ENCODE measurements around the gene SLC9A3. TPM values are rescaled to one million over a fixed set of nuclear protein-coding genes. Genes with fewer than 3 reads are reported as not detected.

SLC9A3 gene
- total RNA-seq (2014; rRNA removed; shearing (Covaris generic)) = 1.7 and 2.8 TPM in 2 replicates
- polyA plus RNA-seq (2016; fragmentation: Nextera tagmentation; extraction: Ambion mirVana) = 1.2 and 1.5 TPM in 2 replicates

DNA sequence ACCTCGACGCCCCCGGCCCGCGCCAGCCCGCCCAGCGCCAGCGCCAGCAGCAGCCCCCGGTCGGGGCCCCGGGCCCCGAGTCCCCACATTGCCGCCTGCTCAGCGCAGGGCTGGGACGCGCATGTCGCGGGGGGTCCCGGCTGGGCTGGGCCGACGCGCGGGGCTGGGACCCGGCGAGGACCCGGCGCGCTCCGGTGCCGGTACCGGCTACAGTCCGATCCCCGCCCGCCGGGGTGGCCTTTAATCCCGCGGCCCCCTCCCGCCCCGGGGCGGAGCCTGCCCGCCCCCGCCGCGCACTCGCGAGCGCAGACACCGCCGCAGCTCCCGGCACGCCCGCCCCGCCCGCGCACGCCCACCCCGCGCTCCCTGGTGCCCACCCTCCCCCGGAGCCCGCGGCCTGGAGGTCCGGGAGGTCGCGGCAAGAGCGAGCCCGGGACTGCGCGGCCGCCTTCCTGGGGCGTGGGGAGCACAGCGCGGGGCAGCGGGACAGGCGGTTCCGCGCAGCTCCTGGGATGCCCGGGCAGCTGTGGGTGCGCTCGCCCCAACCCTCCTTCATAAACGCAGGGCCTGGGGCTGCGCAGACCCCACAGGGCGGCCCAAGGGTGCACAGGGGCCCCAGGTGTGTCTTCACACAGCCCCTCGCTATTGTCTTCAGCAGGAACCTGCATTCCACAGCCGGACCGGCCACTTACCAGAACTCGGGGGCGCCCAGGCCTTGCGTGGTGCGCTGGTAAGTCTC, at the start of gene SLC9A3:
Gene SLC9A3 (minus strand): TSS at position 216 of the 739 bp plus-strand sequence.
- no peaks in the 10 kb centered on the region for H3K9me3 ChIP-seq (ENCODE audit: low read depth)
- peaks cover 71% of the 10 kb centered on the region for H3K27me3 ChIP-seq (replicated peaks; ENCODE audit: insufficient read depth)
- H3K79me2 ChIP-seq (ENCODE audit: insufficient read depth) = no peaks in the 10 kb centered on the region
- H3K27ac ChIP-seq = no peak within 1 kb of the TSS
- no peak within 1 kb of the TSS for H3K9ac ChIP-seq
- no peaks in the 10 kb centered on the region for H4K20me1 ChIP-seq (ENCODE audit: insufficient read depth)
- no peaks in the 10 kb centered on the region for H3K36me3 ChIP-seq (ENCODE audit: low read depth)
- DNase-seq = no peak
- WGBS, 2 experiments (ENCODE audit: low coverage in 1 of 2, low lambda C conversion rate in 2 of 2, missing lambda C conversion rate in 2 of 2) = 3 to 8% methylated on average over 27 to 57 of the region's 89 CpGs
- H3K4me1 ChIP-seq (ENCODE audit: insufficient read depth) = no peaks in the 10 kb centered on the region
- no peaks in the 10 kb centered on the region for H3K9me2 ChIP-seq (ENCODE audit: insufficient read depth)
- TF ChIP-seq EZH2 (IDR thresholded peaks at IDR 0.05; ENCODE audit: insufficient read depth, poor library complexity, severe bottlenecking) (no peak), EZH2phosphoT487 (IDR thresholded peaks at IDR 0.05; ENCODE audit: insufficient read depth, low read depth) (no peak)
- no peak within 1 kb of the TSS; the same call in 1 of the 2 replicates for H2AFZ ChIP-seq
- 0 out of 2 replicates have a peak within 1 kb of the TSS, but pooled peaks have one; percentile 18 for H3K4me3 ChIP-seq
- H3F3A ChIP-seq (ENCODE audit: insufficient read depth) = no peaks in the 10 kb centered on the region
- in situ Hi-C loops (cut with MboI) = no loop called here
- H3K4me2 ChIP-seq (ENCODE audit: unreplicated experiment) = peak within 1 kb of the TSS; percentile 23

GRCh38 chr5:573976-574375, 49.7 kb upstream of the SLC9A3 start:
- H3K79me2 ChIP-seq (ENCODE audit: insufficient read depth) = no peaks in the 10 kb centered on the region
- H3K36me3 ChIP-seq (ENCODE audit: low read depth) = no peaks in the 10 kb centered on the region
- H3K27me3 ChIP-seq (replicated peaks; ENCODE audit: insufficient read depth) = peaks cover 38% of the 10 kb centered on the region
- no peaks in the 10 kb centered on the region for H4K20me1 ChIP-seq (ENCODE audit: insufficient read depth)
- DNase-seq = no peak
- in situ Hi-C loops (cut with MboI) = no loop called here
- WGBS, 2 experiments (ENCODE audit: low coverage in 1 of 2, low lambda C conversion rate in 2 of 2, missing lambda C conversion rate in 2 of 2) = 6 to 7% methylated on average over 14 to 16 of the region's 16 CpGs
- H3K4me1 ChIP-seq (ENCODE audit: insufficient read depth) = no peaks in the 10 kb centered on the region
- no peak overlapping the region for H3K4me3 ChIP-seq
- H2AFZ ChIP-seq = no peak overlapping the region
- H3K9ac ChIP-seq = no peak overlapping the region
- H3K9me3 ChIP-seq (ENCODE audit: low read depth) = no peaks in the 10 kb centered on the region
- H3F3A ChIP-seq (ENCODE audit: insufficient read depth) = no peaks in the 10 kb centered on the region
- H3K4me2 ChIP-seq (ENCODE audit: unreplicated experiment) = no peak overlapping the region
- H3K27ac ChIP-seq = no peak overlapping the region
- TF ChIP-seq EZH2 (IDR thresholded peaks at IDR 0.05; ENCODE audit: insufficient read depth, poor library complexity, severe bottlenecking) (no peak), EZH2phosphoT487 (IDR thresholded peaks at IDR 0.05; ENCODE audit: insufficient read depth, low read depth) (no peak)
- no peaks in the 10 kb centered on the region for H3K9me2 ChIP-seq (ENCODE audit: insufficient read depth)

GRCh38 chr5:573206-573605, 49.0 kb upstream of the SLC9A3 start:
- WGBS, 2 experiments (ENCODE audit: low coverage in 1 of 2, low lambda C conversion rate in 2 of 2, missing lambda C conversion rate in 2 of 2) = 74 to 77% methylated on average over 12 of the region's 12 CpGs
- no peak for DNase-seq
- Histone ChIP-seq H3K9ac (no peak overlapping the region), H3F3A (ENCODE audit: insufficient read depth) (no peaks in the 10 kb centered on the region), H3K79me2 (ENCODE audit: insufficient read depth) (no peaks in the 10 kb centered on the region), H3K9me3 (ENCODE audit: low read depth) (no peaks in the 10 kb centered on the region), H3K27ac (no peak overlapping the region), H3K27me3 (replicated peaks; ENCODE audit: insufficient read depth) (peaks cover 31% of the 10 kb centered on the region), H2AFZ (no peak overlapping the region), H4K20me1 (ENCODE audit: insufficient read depth) (no peaks in the 10 kb centered on the region), H3K9me2 (ENCODE audit: insufficient read depth) (no peaks in the 10 kb centered on the region), H3K4me1 (ENCODE audit: insufficient read depth) (no peaks in the 10 kb centered on the region), H3K4me2 (ENCODE audit: unreplicated experiment) (no peak overlapping the region), H3K4me3 (no peak overlapping the region), H3K36me3 (ENCODE audit: low read depth) (no peaks in the 10 kb centered on the region)
- in situ Hi-C loops (cut with MboI) = no loop called here
- TF ChIP-seq EZH2phosphoT487 (IDR thresholded peaks at IDR 0.05; ENCODE audit: insufficient read depth, low read depth) (no peak), EZH2 (IDR thresholded peaks at IDR 0.05; ENCODE audit: insufficient read depth, poor library complexity, severe bottlenecking) (no peak)

GRCh38 chr5:572398-573019, 48.3 kb upstream of the SLC9A3 start:
- peaks cover 24% of the 10 kb centered on the region for H3K27me3 ChIP-seq (replicated peaks; ENCODE audit: insufficient read depth)
- WGBS, 2 experiments (ENCODE audit: low coverage in 1 of 2, low lambda C conversion rate in 2 of 2, missing lambda C conversion rate in 2 of 2) = 46 to 50% methylated on average over 14 of the region's 14 CpGs
- TF ChIP-seq EZH2 (IDR thresholded peaks at IDR 0.05; ENCODE audit: insufficient read depth, poor library complexity, severe bottlenecking) = no peak
- no peak for TF ChIP-seq EZH2phosphoT487 (IDR thresholded peaks at IDR 0.05; ENCODE audit: insufficient read depth, low read depth)

More at GRCh38 chr5:572398-573019, 48.3 kb upstream of the SLC9A3 start:
- in situ Hi-C loops (cut with MboI) = no loop called here
- Histone ChIP-seq H3K9me3 (ENCODE audit: low read depth) (no peaks in the 10 kb centered on the region), H2AFZ (no peak overlapping the region), H3K9me2 (ENCODE audit: insufficient read depth) (no peaks in the 10 kb centered on the region), H3K4me3 (no peak overlapping the region), H3K9ac (no peak overlapping the region), H3K27ac (no peak overlapping the region), H3K4me2 (ENCODE audit: unreplicated experiment) (no peak overlapping the region), H3K79me2 (ENCODE audit: insufficient read depth) (no peaks in the 10 kb centered on the region), H3K36me3 (ENCODE audit: low read depth) (no peaks in the 10 kb centered on the region), H4K20me1 (ENCODE audit: insufficient read depth) (no peaks in the 10 kb centered on the region), H3K4me1 (ENCODE audit: insufficient read depth) (no peaks in the 10 kb centered on the region), H3F3A (ENCODE audit: insufficient read depth) (no peaks in the 10 kb centered on the region)
- no peak for DNase-seq

Data from GM23248 (cell line).